ENCODE results near the gene WBP4. TPM values are rescaled to one million over a fixed set of nuclear protein-coding genes. Genes with fewer than 3 reads are reported as not detected.
A peak's percentile ranks its signal among the peaks of the same experiment; 100 is the strongest.

WBP4 gene
- total and polyA plus RNA-seq, 7 donors, result 5.1 to 25.0 (median 11.6) TPM

DNA sequence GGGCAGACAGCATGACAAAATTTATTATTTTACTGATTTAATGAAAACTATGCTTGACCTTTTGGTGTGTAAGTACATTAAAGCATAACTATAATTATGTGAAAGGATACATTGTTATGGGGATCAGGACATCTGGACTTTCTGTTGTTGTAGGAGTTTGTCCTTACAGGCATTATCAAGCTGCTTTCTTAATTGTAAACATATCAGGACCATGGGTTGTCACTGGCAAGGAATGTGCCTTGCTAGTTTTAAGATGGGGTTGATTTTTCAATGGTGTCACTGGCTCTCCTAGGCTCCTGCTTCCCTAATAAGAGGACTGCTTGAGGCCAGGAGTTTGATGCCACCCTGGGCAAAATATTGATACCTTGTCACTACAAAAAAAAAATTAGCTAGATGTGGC is 38.7 kb downstream of the WBP4 start:
- no peaks in the 10 kb centered on the region for H3K36me3 ChIP-seq
- H3K9me3 ChIP-seq, result no peaks in the 10 kb centered on the region
- intact Hi-C loops (cut with DNase I), result no loop called here
- no peak overlapping the region for H3K27ac ChIP-seq
- no peaks in the 10 kb centered on the region for H3K4me1 ChIP-seq
- DNase-seq, result no peak
- H3K4me3 ChIP-seq, result no peak overlapping the region
- TF ChIP-seq, protein P1, sequence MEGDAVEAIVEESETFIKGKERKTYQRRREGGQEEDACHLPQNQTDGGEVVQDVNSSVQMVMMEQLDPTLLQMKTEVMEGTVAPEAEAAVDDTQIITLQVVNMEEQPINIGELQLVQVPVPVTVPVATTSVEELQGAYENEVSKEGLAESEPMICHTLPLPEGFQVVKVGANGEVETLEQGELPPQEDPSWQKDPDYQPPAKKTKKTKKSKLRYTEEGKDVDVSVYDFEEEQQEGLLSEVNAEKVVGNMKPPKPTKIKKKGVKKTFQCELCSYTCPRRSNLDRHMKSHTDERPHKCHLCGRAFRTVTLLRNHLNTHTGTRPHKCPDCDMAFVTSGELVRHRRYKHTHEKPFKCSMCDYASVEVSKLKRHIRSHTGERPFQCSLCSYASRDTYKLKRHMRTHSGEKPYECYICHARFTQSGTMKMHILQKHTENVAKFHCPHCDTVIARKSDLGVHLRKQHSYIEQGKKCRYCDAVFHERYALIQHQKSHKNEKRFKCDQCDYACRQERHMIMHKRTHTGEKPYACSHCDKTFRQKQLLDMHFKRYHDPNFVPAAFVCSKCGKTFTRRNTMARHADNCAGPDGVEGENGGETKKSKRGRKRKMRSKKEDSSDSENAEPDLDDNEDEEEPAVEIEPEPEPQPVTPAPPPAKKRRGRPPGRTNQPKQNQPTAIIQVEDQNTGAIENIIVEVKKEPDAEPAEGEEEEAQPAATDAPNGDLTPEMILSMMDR (IDR thresholded peaks at IDR 0.05), result no peak
- no peaks in the 10 kb centered on the region for H3K27me3 ChIP-seq

DNA sequence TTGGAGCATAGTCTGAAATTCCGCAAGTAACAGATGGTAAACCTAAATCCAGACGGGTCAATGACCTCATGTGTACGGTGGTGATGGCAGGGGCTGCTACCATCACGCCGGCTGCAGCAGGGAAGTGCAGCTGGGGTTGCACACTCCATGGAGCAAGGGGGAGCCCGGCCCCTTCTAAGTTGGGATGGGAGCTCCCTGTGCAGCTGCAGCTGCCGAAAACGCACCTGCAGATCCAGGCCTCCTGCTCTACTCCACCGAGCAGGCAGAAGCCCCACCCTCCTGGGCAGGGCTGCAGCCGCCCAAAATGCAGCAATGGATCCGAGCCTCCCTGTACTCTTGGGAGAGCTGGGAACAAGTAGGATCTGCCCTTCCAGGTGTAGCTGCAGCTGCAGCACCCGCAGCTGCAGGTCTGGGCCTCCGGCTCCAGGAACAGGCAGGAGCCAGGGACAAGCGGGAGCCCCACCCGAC is 45.8 kb downstream of the WBP4 start:
- intact Hi-C loops (cut with DNase I), result no loop called here
- Histone ChIP-seq H3K36me3 (no peaks in the 10 kb centered on the region), H3K9me3 (no peaks in the 10 kb centered on the region), H3K4me1 (no peaks in the 10 kb centered on the region), H3K27ac (no peak overlapping the region), H3K4me3 (no peak overlapping the region), H3K27me3 (no peaks in the 10 kb centered on the region)
- no peak for DNase-seq
- 91 to 92% methylated on average over 15 of the region's 15 CpGs for WGBS, 2 donors
- no peak for TF ChIP-seq POLR2AphosphoS5 (IDR thresholded peaks at IDR 0.05)
- TF ChIP-seq POLR2A (IDR thresholded peaks at IDR 0.05), result no peak

DNA sequence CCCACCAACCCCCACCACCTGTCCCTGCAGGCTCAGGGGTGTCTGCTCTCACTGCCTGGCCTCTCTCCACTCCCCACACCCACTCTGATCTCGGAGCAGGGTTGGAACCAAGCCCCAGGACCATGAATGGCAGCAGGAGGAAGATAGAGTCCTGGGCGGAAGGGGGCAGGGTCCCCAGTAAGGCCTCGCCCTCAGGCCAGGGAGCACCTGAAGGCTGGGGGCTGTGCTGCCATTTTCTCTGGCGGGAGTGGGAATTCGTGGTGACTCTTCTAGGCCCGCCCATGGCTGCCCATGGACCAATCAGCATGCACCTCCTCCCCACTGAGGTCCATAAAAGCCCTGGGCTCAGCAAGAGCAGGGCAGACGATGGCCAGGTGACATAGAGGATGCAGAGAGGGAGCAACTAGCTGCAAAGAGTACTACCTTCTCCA is 46.3 kb downstream of the WBP4 start:
- intact Hi-C loops (cut with DNase I), result no loop called here
- Histone ChIP-seq H3K27me3 (no peaks in the 10 kb centered on the region), H3K36me3 (no peaks in the 10 kb centered on the region), H3K27ac (no peak overlapping the region), H3K4me1 (no peaks in the 10 kb centered on the region), H3K9me3 (peaks cover 0 to 2% (median 0%) of the 10 kb centered on the region in 4 donors), H3K4me3 (no peak overlapping the region)
- no peak for DNase-seq
- 88 to 91% methylated on average over 7 of the region's 7 CpGs for WGBS, 2 donors
- TF ChIP-seq POLR2AphosphoS5 (IDR thresholded peaks at IDR 0.05) (no peak), POLR2A (IDR thresholded peaks at IDR 0.05) (no peak), EP300 (IDR thresholded peaks at IDR 0.05) (no peak)
- TF ChIP-seq, protein P1 (IDR thresholded peaks at IDR 0.05), result no peak

- intact Hi-C loops (cut with DNase I), result no loop called here
- no peak overlapping the region for H3K4me3 ChIP-seq
- TF ChIP-seq, protein P1 (IDR thresholded peaks at IDR 0.05), result no peak
- no peak for TF ChIP-seq EP300 (IDR thresholded peaks at IDR 0.05)
- no peak for TF ChIP-seq POLR2A (IDR thresholded peaks at IDR 0.05)
- no peak for TF ChIP-seq POLR2AphosphoS5 (IDR thresholded peaks at IDR 0.05)
- H3K9me3 ChIP-seq, result peaks cover 0 to 2% (median 0%) of the 10 kb centered on the region in 4 donors
- no peaks in the 10 kb centered on the region for H3K36me3 ChIP-seq
- WGBS, 2 donors, result 92% methylated on average over 7 of the region's 7 CpGs
- no peaks in the 10 kb centered on the region for H3K27me3 ChIP-seq
- peaks cover 0 to 2% (median 0%) of the 10 kb centered on the region in 4 donors for H3K4me1 ChIP-seq
- no peak overlapping the region for H3K27ac ChIP-seq
- DNase-seq, result no peak
Observed at GRCh38 chr13:41111454-41111853, 50.1 kb downstream of the WBP4 start.

GRCh38 chr13:41117869-41118268 is 56.6 kb downstream of the WBP4 start:
- DNase-seq, result no peak
- no peaks in the 10 kb centered on the region for H3K36me3 ChIP-seq
- H3K27me3 ChIP-seq, result no peaks in the 10 kb centered on the region
- H3K4me1 ChIP-seq, result peaks cover 0 to 18% (median 12%) of the 10 kb centered on the region in 4 donors
- intact Hi-C loops (cut with DNase I), result no loop called here
- 84 to 87% methylated on average over 4 of the region's 4 CpGs for WGBS, 2 donors
- TF ChIP-seq POLR2A (IDR thresholded peaks at IDR 0.05) (no peak), POLR2AphosphoS5 (IDR thresholded peaks at IDR 0.05) (no peak), EP300 (IDR thresholded peaks at IDR 0.05) (no peak)
- TF ChIP-seq, protein P1 (IDR thresholded peaks at IDR 0.05), result no peak
- H3K4me3 ChIP-seq, result no peak overlapping the region
- H3K27ac ChIP-seq, result peak overlapping the region in 3 of 4 donors; percentile 25 to 67 (median 57)
- no peaks in the 10 kb centered on the region for H3K9me3 ChIP-seq
